ENCODE results near the gene RSPH10B. TPM values are rescaled to one million over a fixed set of nuclear protein-coding genes. Genes with fewer than 3 reads are reported as not detected.

The RSPH10B gene
- total RNA-seq, 1 experiment from 2014 or later = not detected

GRCh38 chr7:6007386-6007785 lies 36.9 kb upstream of the RSPH10B start:
- H3K9me3 ChIP-seq (ENCODE audit: control insufficient read depth in 1 of 2, insufficient read depth in 1 of 2, low read depth in 1 of 2, low read length in 2 of 2) = no peaks in the 10 kb centered on the region
- peaks cover 45% of the 10 kb centered on the region for H3K79me2 ChIP-seq (ENCODE audit: insufficient read depth, low read length)
- H3K36me3 ChIP-seq (ENCODE audit: control insufficient read depth in 1 of 2, insufficient read depth in 2 of 2, low read length in 2 of 2) = peaks cover 7 to 8% of the 10 kb centered on the region in 2 experiments; a peak in 2 of 4 replicates
- H3K4me1 ChIP-seq (ENCODE audit: control insufficient read depth in 1 of 2, insufficient read depth in 2 of 2, low read length in 2 of 2) = peaks cover 4 to 23% of the 10 kb centered on the region in 2 experiments; a peak in 3 of 4 replicates
- intact Hi-C loops (cut with micrococcal nuclease) = no loop called here
- no peaks in the 10 kb centered on the region for H4K20me1 ChIP-seq (ENCODE audit: insufficient read depth)
- DNase-seq (ENCODE audit: low read depth, low spot score) (no peak), ATAC-seq (no peak)
- no peaks in the 10 kb centered on the region for H3K27me3 ChIP-seq (ENCODE audit: insufficient read depth, low read length)
- TF ChIP-seq EZH2phosphoT487 (IDR thresholded peaks at IDR 0.05; ENCODE audit: borderline replicate concordance) (no peak), ZFX (IDR thresholded peaks at IDR 0.05) (no peak), POLR2AphosphoS5 (IDR thresholded peaks at IDR 0.05; ENCODE audit: low read depth, low read length) (no peak), ATF3 (IDR thresholded peaks at IDR 0.05) (no peak), ZBTB33 (IDR thresholded peaks at IDR 0.05; ENCODE audit: extremely low read depth, insufficient replicate concordance, low read length) (no peak), SRF (IDR thresholded peaks at IDR 0.05; ENCODE audit: low read depth) (no peak), SIN3A (IDR thresholded peaks at IDR 0.05; ENCODE audit: low read depth) (no peak), ELF1 (IDR thresholded peaks at IDR 0.05; ENCODE audit: borderline replicate concordance, low read depth) (no peak), RAD21 (IDR thresholded peaks at IDR 0.05; ENCODE audit: low read depth) (no peak), REST (IDR thresholded peaks at IDR 0.05; ENCODE audit: low read depth) (no peak), MAX (IDR thresholded peaks at IDR 0.05) (no peak), EGR1 (IDR thresholded peaks at IDR 0.05; ENCODE audit: low read depth) (no peak), CBX3 (IDR thresholded peaks at IDR 0.05; ENCODE audit: low read depth) (no peak)
- no peaks in the 10 kb centered on the region for H3K9me2 ChIP-seq (ENCODE audit: insufficient read depth)
- ChIA-PET RAD21 (ENCODE audit: low non-redundant PET in 1 of 2, low total read pairs in 2 of 2, uncharacterized antibody in 2 of 2, unreplicated experiment in 2 of 2) (no interaction called here), POLR2A (no interaction called here), CTCF (interaction anchor here (2.8 kb wide), 1 partner anchor 10 kb away, joined by 8 read pairs; no protein-coding TSS in a partner anchor)
- H2AFZ ChIP-seq (ENCODE audit: low read depth, low read length, poor library complexity, severe bottlenecking) = no peak overlapping the region
- peak overlapping the region; percentile 91 for H3K4me2 ChIP-seq (ENCODE audit: low read length)
- peak overlapping the region; percentile 81 to 86 for H3K4me3 ChIP-seq (replicated peaks in 1 of 2; ENCODE audit: low read depth in 1 of 2, low read length in 2 of 2)
- H3K27ac ChIP-seq (ENCODE audit: low read depth, low read length) = peak overlapping the region; percentile 92; the same call in 1 of the 2 replicates
- H3K9ac ChIP-seq (ENCODE audit: low read length) = peak overlapping the region; percentile 98
- no TSS peak for BruUV-seq (replicated peaks)
